GM18867 (cell line): ENCODE measurements around the gene CMTM5.
"Not testable (repeated sequence)": the region's sequence is repeated elsewhere in the genome, so short reads cannot be mapped to it uniquely, and the experiment has no call there.

Experiments used
- ATAC-seq: cut with Tn5 transposase; IDR thresholded peaks from one replicate; pipeline ENCODE4 v1.9.1; 2021; ENCODE audit warnings: mild to moderate bottlenecking, moderate library complexity; ENCODE audit not compliant: unreplicated experiment

CMTM5 gene

GRCh38 chr14:23377573-23378563 is 1.0 kb downstream of the CMTM5 start:
- ATAC-seq, result no peak

DNA sequence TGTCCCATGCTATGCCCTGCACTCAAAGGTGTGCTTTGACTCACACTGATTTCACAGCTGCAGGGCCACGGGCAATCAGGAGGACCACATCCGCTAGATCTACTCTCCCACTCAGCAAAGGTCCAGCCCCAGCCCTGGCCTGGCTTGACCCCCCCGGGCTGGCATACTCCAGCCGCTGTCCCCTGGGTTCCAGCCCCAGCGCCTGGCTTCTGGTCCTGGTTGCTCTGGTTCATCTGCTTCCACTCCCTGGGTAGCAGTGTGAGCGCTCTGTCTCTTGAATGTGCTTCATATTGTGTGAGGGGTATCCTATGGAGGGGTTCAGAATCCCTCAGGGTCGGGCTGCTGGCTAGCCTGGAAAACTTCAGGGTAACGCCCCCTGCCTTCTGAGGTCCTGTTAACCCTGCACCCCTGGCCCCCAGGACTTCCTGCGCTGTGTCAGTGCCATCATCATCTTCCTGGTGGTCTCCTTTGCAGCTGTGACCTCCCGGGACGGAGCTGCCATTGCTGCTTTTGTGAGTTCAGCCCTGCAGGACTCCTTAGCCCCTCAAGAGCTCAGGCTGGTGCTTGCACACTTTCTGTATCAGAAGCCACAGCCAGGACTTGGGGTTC is 1.9 kb downstream of the CMTM5 start:
- no peak for ATAC-seq

DNA sequence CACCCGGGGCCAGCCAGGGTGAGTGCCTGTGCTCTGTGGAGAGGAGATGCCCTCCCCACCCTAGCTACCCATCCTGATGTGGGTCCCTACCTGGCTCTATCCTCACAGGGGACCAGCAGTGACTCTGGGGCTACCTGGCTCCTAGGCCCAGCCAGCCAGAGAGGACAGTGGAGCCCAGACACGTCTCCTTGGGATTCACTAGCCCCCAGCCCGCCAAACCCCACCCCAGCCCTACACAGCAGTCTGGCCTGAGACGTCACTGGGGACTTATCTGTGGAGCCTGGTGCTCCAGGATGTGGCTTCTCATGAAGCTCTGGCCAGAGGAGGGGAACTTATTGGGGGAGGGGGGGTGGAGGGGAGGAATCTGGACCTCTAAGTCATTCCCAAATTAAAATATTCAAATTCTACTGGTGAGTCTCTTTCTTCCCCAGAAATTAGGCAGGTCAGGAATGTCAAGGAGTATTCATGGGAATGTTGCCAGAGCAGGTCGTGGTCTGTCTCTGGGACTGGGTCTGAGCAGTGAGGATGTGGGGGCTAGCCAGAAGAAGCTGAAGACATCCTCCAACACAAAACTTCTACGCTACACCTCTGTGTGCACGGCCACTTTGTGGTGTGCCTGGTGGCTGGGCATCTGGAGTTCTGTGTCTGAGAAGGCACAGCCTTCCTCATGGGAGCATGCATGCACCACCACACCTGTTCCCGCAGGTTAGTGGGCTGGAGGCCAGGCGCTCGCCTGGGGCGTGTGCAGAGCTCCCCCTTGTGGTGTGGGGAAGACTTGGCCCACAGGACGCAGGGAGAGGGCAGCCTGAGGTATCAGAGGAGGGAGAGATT is 2.7 kb downstream of the CMTM5 start:
- peak; percentile 55 for ATAC-seq

DNA sequence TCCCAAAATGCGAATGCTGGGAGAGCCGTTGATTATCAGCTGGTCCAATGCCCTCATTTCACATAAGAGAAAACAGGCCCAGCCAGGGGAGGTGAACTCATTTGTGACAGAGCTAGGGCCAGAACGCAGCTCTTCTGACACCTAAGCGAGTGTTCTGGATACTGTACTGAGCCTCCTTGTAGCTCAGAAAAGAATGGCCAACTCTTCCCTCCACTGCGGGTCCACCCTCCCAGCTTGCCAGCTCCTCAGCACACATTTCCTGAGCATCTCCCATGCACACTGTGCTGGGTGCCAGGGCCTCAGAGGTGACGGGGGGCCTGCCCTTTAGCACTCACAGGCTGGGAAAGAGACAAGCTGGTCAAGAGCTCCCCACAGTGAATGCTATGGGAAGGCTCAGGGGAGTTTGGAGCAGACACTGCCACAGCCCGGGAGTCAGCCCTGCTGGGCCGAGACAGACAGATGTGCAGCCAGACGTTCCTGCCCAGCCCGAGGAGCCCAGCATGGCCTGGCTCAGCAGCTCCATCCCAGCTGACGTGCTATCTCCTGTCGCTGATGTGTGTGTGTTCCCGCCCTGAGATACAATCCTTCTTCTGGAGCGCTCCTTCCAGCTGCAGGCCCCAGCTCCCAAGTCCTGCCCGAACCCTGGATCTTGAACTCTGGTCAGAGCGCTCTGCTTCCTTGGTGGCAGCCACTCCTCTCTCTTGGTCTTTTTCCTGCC is 3.5 kb downstream of the CMTM5 start:
- ATAC-seq, result no peak

DNA sequence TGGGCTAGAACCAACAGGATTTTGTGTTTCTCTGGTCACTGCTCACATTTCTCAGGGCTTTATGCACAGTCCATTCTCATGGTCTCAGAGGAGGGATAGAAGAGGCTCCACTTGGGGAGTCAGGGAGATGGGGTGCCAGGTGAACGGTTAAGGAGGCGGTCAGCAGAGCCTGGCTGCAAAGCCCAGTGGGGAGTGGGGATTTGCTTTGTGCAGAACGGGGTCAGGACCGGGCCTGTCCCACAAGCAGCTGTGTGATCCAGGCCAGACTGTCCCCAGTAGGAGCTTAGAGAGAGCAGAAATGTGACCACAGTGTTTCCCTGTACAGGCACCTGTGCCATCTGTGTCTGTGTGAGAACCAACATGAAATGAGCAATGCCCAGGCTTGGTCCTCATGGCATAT is 4.1 kb downstream of the CMTM5 start:
- ATAC-seq, result no peak

DNA sequence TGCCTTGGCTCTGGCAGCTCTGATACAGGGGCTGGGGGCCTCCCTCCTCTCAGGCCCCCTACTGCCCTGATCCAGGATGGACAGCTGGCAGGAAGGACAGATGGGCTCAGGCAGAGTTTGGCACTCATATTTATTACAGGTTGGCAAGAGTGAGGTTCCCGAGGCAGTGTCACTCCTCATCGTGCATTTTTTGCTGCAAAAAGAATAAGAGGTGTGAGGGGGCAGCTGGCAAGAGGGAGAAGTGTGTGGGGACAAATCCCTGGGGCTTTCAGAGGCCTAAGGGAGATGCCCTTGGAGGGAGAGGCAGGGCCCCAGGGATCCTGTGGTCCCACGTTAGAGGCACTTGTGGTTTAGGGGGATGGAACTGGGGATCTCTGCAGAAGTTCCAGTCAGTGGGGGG is 5.0 kb downstream of the CMTM5 start:
- no peak for ATAC-seq

DNA sequence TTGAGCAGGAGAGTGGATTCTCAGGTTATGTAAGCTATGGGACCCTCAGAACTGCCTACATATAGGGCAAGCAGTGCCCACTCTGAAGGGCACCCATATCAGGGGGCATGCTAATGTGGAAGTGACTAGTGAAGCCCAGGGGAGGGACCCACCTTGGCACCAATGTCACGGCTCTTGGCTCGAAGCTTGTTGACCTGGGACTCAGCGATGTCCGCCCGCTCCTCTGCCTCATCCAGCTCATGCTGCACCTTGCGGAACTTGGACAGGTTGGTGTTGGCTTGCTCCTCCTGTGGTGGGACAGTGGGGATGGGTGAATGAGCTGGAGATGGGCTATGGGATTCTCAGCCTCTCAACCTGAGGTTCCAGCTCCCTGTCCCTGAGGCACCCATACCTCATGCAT is 5.4 kb downstream of the CMTM5 start:
- ATAC-seq, result no peak

GRCh38 chr14:23382731-23383440 is 6.0 kb downstream of the CMTM5 start:
- ATAC-seq, result no peak

GRCh38 chr14:23384364-23385080 is 7.7 kb downstream of the CMTM5 start:
- ATAC-seq, result no peak

DNA sequence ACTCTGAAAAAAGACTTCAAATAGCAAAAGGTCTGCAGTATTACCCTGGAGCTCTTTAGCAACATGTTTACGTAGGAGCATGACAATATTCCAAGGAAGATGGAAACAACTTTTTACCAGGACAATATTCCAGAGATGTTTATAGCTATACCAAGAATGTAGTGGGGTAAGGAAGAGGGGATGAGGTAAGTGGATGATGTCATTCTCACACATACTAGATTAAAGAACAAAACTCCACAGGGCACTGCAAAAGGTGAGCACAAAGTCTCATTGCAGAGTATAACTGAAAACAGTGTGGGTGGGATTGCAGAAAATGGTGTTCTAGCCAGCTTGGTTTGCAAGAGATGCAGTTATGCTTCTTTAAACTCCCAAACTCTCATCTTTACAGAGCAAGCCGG is 8.4 kb downstream of the CMTM5 start:
- no peak for ATAC-seq

GRCh38 chr14:23385642-23386265 is 8.9 kb downstream of the CMTM5 start:
- no peak for ATAC-seq

- ATAC-seq, result not testable (repeated sequence)
These were observed 9.4 kb downstream of the CMTM5 start for GRCh38 chr14:23386266-23386657.

DNA sequence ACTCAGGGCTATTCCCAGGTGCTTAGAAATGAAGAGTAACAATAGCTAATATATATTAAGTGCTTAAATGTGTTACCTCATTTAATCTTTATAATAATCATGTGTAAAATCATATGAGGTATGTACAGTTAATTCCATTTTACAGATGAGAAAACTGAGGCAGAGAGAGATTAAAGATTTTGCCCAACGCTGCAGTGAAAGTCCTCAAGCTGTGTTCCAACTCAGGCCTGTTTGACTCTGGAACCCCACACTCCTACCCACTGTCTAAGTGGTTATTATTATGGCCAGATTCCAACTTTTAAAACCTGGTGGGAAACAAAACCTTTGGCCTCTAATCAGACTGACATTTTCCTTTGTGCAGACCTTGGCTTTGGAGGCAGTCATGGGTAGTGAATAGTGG is 10.2 kb downstream of the CMTM5 start:
- no peak for ATAC-seq

DNA sequence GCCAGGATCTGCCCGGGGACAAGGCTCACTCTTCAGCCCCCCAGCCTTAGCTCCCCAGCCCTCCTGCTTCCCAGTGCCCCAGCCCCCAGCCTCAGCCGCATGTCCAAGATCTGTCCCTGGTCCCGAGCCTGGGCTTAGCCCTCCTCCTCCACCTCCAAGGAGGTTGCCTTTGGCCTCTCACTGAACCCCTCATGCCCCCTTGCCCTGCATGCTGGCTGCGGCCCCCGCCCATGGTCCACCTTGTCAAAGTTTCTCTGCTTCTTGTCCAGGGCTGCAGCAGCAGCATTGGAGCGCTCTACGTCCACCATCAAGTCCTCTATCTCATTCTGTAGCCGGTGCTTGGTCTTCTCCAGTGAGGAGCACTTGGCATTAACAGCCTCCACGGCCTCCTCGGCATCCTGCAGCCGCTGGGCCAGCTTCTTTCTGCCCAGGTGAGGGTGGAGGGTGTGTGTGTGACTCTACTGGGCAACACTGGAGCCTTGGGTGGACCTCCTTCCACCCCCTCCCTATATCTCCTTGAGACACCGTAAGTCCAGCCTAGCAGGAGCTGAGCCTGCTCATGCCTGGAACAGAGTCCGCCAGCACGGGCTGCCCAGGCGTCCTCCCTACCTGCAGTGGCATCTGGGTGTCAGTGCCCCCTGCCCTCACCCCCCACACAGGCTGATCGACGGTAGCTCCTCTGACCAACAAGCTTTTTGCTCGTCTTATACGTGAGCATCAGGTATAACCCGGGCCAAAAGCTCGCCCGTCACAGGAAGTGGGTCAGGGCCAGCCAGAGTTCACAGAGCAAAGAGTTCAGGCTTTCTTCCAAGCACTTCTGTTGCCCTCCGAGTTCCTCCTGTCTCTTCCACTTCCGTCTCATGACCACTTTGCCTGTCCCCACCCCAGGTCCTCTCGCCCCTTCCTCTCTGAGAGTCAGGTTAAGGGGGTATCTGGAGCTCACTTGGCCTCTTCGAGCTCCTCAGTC is 11.4 kb downstream of the CMTM5 start:
- no peak for ATAC-seq

- ATAC-seq, result no peak
These were observed 12.2 kb downstream of the CMTM5 start for GRCh38 chr14:23388996-23389395.

- no peak for ATAC-seq
These were observed 12.6 kb downstream of the CMTM5 start for GRCh38 chr14:23389396-23389795.

DNA sequence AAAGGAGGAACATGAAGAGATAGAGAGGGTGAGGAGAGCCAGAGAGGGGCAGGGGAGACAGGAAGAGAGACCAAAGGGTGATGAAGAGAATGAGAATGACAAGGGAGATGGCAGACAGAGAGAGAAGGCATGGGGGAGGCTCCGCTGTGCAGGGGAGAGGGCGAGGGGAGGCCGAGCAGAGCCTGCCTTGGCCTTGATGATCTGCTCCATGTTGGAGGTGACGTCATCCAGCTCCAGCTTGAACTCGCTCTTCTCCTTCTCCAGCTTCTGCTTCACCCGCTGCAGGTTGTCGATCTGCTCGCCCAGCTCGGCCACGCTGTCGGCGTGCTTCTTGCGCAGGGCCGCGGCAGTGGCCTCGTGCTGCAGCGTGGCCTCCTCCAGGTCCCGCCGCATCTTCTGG is 13.0 kb downstream of the CMTM5 start:
- not testable (repeated sequence) for ATAC-seq

DNA sequence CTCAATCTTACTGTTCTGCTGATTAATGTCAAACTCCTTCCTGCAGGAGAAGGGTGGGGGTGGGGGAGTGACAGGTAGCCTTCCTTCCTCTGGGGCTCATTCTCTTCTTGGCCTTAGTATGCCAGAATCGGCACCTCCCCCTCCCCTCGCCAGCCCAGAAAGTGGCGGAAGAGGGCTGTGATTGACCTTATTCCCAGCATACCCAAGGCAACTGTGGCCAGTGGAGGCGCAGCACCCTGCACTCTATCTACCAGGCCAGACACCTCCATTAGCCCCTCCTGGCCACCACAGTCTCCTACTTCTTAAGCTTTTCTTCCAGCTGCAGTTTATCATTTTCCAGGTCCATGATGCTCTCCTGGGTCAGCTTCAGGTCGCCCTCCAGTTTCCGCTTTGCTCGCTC is 15.8 kb downstream of the CMTM5 start:
- ATAC-seq, result no peak
